Lower leg skin (tissue), 3 donors: ENCODE results near the gene PTH2R.

Source experiments
- POLR2A ChIP-seq, 2 donors: fragments of 450-650 bp; IDR thresholded peaks; one replicate each; pipeline ENCODE4 v1.6.1; 2016 to 2017; ENCODE audit warnings: antibody characterized with exemption in 2 of 2, mild to moderate bottlenecking in 1 of 2, moderate library complexity in 1 of 2
- TF ChIP-seq, protein P1 (sequence below), 3 donors: fragments of 450-650 bp; IDR thresholded peaks; one replicate each; pipeline ENCODE4 v1.5.1; 2016; ENCODE audit warnings: antibody characterized with exemption in 3 of 3, mild to moderate bottlenecking in 3 of 3, moderate library complexity in 2 of 3

- TF ChIP-seq, protein P1, sequence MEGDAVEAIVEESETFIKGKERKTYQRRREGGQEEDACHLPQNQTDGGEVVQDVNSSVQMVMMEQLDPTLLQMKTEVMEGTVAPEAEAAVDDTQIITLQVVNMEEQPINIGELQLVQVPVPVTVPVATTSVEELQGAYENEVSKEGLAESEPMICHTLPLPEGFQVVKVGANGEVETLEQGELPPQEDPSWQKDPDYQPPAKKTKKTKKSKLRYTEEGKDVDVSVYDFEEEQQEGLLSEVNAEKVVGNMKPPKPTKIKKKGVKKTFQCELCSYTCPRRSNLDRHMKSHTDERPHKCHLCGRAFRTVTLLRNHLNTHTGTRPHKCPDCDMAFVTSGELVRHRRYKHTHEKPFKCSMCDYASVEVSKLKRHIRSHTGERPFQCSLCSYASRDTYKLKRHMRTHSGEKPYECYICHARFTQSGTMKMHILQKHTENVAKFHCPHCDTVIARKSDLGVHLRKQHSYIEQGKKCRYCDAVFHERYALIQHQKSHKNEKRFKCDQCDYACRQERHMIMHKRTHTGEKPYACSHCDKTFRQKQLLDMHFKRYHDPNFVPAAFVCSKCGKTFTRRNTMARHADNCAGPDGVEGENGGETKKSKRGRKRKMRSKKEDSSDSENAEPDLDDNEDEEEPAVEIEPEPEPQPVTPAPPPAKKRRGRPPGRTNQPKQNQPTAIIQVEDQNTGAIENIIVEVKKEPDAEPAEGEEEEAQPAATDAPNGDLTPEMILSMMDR (IDR thresholded peaks at IDR 0.05), result no peak
- TF ChIP-seq POLR2A (IDR thresholded peaks at IDR 0.05), result no peak
Observed at GRCh38 chr2:208407667-208408066, 1.1 kb downstream of the PTH2R start.
